HL-60 (cell line): ENCODE results near the gene SNTB2.
A peak's percentile ranks its signal among the peaks of the same experiment; 100 is the strongest.

Experiments
- DNase-seq, 2 experiments: peaks; one replicate each; pipeline ENCODE4 v3.0.0-alpha.2; 2010 to 2020; ENCODE audit warnings: low read depth in 1 of 2, low spot score in 1 of 2
- H3K27ac ChIP-seq: fragments of 250-450 bp; sonication (Bioruptor Pico); replicated peaks from 2 replicates; pipeline ENCODE4 v1.5.1; 2020; ENCODE audit warnings: mild to moderate bottlenecking, moderate library complexity
- H3K27me3 ChIP-seq: fragments of 250-450 bp; sonication (Bioruptor Pico); 2 replicates; pipeline ENCODE4 v1.5.1; 2021; ENCODE audit warnings: mild to moderate bottlenecking, moderate library complexity; ENCODE audit not compliant: insufficient read depth, poor library complexity, severe bottlenecking
- H3K4me3 ChIP-seq: replicated peaks from 2 replicates; pipeline ENCODE4 v1.5.1; 2011; ENCODE audit warnings: mild to moderate bottlenecking, control low read depth, low read length; ENCODE audit not compliant: insufficient read depth
- CTCF ChIP-seq: IDR thresholded peaks from one replicate; pipeline ENCODE4 v1.5.1; 2011; ENCODE audit warnings: low read length, control low read depth, inconsistent platforms; ENCODE audit not compliant: insufficient read depth
- GABPA ChIP-seq: IDR thresholded peaks from 2 replicates; pipeline ENCODE4 v1.6.1; 2012; ENCODE audit warnings: low read depth
- POLR2AphosphoS5 ChIP-seq: IDR thresholded peaks from 2 replicates; pipeline ENCODE4 v1.6.1; 2012; ENCODE audit warnings: low read depth
- REST ChIP-seq: IDR thresholded peaks from 2 replicates; pipeline ENCODE4 v1.6.1; 2012; ENCODE audit warnings: low read depth; ENCODE audit not compliant: insufficient replicate concordance
- SPI1 ChIP-seq: IDR thresholded peaks from 2 replicates; pipeline ENCODE4 v1.6.1; 2012; ENCODE audit warnings: low read depth, mild to moderate bottlenecking, borderline replicate concordance

Gene SNTB2

GRCh38 chr16:69313469-69313868, 126.5 kb downstream of the SNTB2 start:
- H3K27ac ChIP-seq = no peak overlapping the region
- no peak overlapping the region for H3K4me3 ChIP-seq
- no peaks in the 10 kb centered on the region for H3K27me3 ChIP-seq
- TF ChIP-seq SPI1 = no peak
- no peak for TF ChIP-seq GABPA
- TF ChIP-seq CTCF = no peak
- TF ChIP-seq POLR2AphosphoS5 = no peak
- TF ChIP-seq REST = no peak
- DNase-seq = no peak

- TF ChIP-seq SPI1 (no peak), CTCF (no peak), REST (no peak)
- H3K27me3 ChIP-seq = no peaks in the 10 kb centered on the region
- no peak for DNase-seq
- H3K4me3 ChIP-seq = no peak overlapping the region
- H3K27ac ChIP-seq = no peak overlapping the region
Measured at GRCh38 chr16:69314534-69314933, 127.6 kb downstream of the SNTB2 start.

GRCh38 chr16:69315486-69316311, 128.7 kb downstream of the SNTB2 start:
- Histone ChIP-seq H3K27me3 (no peaks in the 10 kb centered on the region), H3K4me3 (no peak overlapping the region), H3K27ac (peak overlapping the region; percentile 38)
- TF ChIP-seq SPI1 (no peak), POLR2AphosphoS5 (no peak), REST (no peak), GABPA (no peak), CTCF (no peak)
- DNase-seq = peak; percentile 49 to 58
